Measurements from ENCODE around the gene XYLT1.

Gene XYLT1

DNA sequence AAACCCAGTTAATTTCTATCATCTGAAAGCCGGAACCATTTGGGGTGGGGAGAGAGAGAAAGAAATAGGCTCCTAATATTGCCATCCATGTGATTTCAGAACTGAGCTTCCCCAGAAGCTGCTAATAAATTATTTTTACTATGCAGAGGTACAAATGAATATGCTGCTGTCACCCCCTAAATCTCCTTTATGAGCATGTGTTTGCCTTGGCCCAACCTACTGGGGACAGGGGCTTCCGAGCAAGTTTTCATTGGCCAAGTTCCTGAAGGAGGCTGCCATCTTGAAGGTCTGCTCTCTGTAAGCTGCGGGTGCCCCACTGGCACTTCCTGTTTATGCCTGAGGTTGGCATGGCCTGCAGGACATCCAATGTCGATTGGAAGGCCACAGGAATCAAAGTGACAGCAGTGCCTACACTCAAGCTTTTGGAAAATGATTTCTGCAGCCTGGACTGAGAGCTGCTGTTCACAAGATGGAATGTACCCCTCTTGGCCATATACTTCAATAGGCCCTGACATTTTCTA lies 194.7 kb downstream of the XYLT1 start:
- no peak for DNase-seq

DNA sequence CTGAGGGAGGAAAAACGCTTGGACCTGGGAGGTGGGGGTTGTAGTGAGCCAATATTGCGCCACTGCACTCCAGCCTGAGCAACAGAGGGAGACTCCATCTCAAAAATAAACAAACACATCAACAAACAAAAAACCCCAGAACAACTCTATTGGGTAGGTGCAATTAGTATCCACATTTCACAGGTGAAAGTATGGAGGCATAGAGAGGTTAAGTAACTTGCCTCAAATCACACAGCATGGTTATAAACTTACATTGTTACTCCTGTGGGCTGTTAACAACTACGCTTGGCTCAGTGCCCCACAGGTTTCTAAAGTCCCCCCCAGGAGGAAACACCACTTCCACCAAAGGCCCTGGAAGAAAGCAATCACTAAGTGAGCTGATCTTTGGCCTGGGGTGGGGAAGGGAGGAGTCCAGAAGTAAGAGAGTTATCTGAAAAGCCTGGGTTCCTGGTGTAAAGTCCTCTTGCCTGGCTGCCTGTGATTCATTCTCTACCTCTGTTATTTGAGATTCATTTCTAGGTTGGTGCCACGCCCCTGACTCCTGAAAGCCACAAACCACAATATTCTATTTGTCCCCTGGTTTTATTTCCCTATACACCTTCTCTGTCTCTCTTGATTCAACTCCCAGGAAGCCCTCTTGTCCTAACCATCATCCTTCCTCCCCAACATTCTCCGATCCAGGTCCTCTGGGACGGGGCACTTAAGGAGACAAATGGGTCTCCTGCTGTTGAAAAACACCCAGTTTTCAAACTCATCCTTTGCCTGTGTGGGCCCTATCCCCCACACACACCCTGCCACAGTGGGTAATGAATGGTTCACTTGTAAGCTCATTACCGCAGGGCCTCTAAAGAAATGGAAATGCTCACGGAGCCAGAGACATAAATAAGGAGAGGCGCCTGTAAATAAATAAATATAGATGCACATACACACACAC lies 195.4 kb downstream of the XYLT1 start:
- no peak for DNase-seq

DNA sequence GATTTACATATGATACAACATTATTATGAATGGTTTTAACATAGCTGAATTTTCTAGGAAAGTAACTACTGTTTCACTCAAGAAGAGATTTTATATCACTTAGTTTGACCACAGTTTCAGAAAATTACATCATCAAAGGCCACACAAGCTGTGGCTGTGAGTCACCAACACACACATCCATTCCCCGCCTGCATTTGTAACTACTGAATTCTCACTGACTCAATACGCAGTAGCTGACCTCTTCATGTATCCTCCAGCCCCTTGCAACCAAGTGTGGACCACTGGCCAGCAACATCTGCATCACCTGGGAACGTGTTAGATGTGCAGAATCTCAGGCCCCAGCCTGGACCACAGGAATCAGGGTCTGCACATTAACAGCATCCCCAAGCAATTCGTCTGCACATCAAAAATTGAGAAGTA lies 197.6 kb downstream of the XYLT1 start:
- DNase-seq: no peak

DNA sequence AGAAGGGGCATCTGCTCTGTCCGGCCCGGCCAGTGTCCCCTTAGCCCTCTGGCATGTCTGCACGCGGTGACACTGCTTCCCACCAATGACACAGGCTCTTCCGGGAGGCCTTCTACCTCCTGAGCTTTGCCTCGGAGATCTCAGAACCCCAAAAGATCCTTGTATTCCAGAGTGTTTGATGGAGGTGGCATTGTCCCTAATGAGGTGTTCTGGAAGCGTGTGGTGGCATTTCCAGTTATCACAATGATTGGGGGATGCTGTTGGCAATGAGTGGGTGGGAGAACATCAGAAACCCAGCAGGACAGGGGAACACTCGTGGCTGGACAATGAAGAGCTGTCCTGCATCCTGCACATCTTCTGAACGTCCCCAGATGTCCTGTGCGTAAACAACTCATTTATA lies 198.0 kb downstream of the XYLT1 start:
- no peak for DNase-seq

DNA sequence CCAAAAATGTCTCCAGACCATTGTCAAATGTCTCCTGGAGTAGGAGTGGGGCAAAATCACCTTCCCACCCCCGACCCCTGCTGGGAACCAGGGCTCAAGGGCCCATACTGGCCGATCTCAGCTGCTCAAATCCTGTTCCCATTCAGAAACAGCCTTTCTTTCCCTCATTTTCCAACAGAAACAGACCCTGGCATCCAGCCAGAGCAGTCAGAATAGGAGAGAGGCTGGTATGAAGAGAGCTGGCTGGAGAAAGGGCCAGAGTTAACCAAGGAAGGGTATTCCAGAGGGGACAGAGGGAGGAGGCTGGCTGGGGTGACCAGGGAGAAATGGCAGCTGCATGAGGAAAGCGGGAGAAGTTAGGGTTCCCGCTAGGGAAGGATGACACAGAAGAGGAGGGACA lies 199.1 kb downstream of the XYLT1 start:
- no peak for DNase-seq

DNA sequence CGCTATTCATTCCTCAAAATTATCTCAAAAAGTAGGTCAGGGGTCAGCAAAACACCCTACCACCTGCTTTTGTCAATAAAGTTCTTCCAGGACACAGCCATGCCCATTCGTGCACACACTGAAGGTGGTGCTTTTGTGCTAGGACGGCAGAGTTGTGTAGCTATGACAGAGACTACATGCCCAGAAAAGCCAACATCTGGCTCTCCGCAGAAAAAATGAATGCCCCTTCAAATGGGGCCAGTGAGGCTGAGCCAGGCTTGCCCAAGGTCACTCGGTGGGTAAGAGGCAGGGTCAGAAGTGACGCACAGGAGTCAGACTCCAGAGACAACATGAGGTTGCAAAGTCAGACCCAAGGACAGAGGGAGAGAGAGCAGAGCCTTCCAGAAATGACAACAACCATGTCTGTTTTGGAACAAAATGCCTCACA lies 200.1 kb downstream of the XYLT1 start:
- DNase-seq: no peak

DNA sequence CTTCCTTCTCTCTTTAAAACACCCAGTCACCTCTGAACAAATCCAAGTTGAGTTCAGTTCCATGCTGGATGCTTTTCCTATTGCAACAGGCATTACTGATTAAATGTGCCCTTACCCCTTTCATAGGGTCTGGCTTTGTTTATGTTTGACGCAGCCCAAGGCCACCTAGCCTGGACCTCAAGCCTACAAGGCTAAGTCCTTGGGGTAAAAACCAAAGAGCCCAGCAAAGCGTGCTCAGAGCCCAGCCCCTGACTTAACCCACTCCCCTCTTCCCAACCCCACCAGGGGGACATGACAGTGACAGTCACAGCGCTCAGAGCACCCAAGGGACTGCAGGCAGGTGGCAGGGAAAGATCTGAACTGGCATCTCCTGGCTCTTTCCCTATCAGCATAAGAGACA lies 200.6 kb downstream of the XYLT1 start:
- DNase-seq: no peak

DNA sequence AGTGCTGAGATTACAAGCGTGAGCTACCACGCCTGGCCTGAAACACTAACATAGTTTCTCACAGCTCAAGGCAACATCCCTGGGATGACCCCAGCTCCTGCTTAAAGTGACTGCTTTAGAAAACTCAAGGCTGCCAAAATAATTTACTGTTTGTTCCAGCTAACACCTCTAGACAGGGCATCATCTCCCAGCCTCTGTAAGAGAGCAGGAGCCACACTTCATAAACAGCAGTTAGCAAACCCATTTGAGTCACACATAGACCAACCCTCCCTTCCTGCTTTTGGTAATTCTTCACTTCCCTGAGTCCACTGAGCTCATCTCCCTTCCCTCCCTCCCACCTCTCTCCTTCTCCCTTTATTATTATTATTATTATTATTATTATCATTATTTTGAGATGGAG lies 201.3 kb downstream of the XYLT1 start:
- DNase-seq: no peak

DNA sequence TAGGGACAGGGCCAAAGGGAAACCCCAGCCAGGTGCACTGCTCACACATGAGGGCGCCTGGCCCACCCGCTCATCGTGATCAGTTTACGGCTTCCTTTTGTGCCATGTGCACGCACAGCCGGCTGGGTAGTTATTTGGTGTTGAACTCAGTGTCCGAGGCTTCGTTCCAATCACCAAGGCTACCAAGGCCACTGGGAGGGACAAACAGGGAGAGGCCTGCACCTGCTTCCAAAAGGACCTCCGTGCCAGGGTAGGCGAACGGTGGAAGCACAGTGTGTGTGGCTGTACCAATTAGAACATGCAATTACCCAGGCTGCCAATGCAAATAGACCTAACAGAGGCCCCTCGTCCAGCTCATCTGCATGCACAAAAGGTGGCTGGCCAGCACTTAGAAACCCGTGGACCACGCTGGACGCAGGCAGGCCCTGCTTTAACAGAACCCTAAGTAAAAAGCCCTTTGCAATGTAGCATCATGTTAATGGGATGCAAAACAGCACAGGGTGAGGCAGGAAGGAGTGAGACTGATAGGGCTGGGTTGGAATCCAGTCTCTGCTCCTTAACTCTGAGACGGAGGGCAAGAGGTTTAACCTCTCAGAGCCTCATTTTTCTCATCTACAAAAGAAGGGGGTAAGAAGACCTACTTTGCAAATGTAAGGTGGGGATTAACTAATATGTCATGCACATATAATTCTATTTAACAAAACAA lies 204.0 kb downstream of the XYLT1 start:
- DNase-seq: no peak

DNA sequence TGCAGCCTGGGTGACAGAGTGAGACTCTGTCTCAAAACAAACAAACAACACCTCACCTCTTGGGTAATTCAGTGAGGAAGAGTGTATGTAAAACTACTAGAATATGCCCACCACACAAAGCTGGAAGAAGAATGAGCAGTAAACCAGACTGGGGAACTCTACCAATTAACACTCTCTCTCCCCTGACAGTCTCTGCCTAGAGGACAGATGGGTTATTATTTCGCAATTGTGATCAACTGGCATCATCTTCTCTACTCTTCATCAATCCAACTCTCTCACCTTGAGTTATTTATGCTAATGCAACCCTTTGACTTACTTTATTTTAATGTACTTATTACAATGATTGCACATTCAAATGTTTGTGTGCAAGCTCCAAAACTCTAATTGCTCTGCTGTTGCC lies 205.6 kb downstream of the XYLT1 start:
- no peak for DNase-seq

DNA sequence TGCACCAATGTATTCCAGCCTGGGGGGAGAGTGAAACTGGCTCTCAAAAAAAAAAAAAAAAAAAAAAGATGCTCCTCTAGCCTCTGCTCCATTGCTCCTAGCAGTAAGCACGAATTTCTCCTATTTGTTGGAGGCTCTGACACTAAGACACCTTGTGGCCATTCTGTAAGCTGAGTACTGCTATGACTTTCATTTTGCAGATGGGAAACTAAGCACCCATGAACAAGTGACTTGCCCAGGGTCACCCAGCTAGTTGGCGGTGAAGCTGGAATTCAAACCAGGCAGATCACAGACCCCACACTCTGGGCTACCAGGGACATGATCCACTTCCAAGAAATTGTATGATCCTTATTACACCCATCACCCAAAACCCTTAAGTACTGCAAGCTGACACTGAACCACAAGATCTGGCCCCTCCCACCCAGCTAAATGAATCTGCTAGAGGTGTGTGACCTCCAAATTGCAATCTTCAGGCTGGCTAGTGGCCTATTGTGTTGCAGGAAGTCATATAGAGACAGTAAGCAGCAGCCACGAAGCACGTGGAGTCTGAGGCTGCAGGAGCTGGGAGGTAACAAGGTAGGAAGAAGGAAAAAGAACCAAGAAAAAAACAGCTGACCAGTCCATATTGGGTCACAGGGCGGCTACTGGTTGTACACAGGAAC lies 209.4 kb downstream of the XYLT1 start:
- no peak for DNase-seq

DNA sequence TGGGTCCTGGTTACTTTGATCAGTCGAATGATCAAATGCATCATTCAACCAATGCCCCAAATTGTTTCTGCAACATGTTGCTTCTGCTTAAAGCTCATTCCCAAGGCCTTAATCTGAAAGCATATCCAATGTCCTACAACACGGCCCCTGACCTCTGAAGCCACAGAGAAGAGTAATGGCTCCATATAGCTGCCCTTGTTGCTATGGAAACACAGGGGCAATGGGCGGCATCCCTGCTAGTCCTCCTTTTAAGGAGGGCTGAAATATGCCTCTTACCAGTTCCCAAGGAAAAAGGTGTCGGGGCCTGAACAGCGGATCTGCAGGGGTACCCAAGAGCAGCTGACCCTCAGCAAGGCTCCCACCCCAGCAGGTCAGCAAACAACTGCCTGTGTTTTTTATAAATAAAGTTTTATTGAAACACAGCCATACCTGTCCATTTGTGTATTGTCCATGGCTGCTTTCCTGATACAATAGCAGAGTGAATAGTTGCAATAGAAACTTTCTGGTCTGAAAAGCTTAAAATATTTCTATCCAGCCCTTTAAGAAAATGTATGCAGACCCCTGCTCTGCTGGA lies 210.4 kb downstream of the XYLT1 start:
- DNase-seq: no peak

DNA sequence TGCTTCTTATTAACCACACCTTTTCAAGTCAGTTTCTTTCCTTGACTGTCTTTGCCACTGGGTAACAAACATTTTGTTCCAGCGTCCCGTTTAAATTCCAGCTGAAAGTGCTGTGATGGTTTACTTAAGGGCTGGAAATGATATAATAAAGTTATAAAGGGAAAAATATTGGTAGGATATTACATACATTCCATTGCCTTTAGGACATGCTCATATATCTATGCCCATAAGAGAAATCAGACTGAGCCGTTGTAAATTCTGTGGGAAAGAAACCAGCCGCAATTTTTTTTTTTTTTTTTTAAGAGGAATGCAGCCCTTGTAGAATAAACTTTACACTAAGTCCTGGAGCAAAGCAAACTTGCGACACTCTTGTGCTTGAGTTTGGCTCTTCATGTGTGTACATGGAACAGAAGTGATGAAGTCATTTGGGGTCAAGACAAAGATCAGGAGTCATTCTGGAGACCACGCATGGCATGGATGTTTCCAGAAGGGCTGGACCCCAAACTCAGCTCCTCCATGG lies 210.9 kb downstream of the XYLT1 start:
- DNase-seq: no peak

DNA sequence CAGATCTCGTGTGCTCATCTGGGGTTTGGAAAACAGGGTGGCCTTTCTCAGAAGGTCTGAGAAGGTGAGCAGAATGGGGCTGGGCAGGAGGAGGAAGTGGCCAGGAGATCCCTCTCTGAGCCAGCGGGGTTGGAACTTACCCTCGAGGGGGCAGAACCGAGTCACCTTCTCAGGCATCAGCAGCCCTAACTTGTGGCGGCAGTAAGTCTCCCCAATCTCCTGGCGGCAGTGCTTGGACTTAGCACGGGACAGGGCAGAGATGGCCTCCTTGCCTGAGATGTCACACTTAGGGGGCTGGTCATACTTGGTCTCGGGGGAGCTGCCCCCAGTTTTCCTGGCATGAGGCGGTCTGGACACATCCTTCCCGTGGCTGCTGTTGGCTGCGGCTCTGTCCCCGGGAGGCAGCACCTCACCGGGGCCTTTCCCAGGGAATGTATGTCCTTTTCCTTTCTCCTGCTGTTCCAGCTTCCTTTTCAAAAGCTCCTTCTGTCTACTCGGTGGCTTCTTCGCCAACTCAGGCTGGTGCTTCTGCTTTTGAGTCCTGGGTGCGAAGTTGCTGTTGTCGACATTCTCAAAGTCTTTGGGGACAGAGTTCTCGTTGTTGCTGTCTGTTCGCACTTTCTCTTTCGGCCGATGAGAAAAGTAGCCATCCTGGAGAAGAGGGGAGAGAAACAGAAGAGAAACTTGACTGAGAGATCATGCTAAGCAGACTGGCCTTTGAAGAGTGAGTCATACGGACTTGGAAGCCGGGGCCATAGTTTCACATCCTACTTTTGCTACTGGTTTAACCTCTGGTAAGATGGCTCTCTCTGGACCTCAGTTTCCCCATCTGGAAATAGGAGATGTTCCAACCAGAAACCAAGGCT lies 211.7 kb downstream of the XYLT1 start:
- DNase-seq: no peak

DNA sequence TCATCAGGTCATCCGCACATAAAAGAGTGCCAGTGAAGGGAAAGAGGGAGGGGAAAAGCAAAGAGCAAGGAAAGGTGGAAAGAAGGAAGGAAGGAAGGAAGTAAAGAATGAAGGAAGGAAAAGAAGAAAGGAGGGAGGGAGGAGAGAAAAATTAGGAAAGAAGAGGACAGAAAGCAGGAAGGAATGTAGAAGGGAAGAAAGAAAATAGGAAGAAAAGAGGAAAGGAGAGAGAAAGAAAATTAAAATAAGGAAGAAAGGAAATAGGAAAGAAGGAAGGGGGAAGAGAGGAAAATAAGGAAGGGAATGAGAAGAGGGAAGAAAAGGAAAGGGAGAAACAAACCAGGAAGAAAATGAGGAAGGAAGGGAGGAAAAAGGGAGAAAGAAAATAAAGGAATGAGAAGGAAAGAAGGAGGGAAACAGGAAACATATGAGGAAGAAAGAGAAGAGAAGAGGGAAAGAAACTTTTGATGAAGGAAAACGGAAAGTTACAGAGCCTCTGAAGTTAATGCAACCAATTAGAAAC lies 212.6 kb downstream of the XYLT1 start:
- DNase-seq: no peak

DNA sequence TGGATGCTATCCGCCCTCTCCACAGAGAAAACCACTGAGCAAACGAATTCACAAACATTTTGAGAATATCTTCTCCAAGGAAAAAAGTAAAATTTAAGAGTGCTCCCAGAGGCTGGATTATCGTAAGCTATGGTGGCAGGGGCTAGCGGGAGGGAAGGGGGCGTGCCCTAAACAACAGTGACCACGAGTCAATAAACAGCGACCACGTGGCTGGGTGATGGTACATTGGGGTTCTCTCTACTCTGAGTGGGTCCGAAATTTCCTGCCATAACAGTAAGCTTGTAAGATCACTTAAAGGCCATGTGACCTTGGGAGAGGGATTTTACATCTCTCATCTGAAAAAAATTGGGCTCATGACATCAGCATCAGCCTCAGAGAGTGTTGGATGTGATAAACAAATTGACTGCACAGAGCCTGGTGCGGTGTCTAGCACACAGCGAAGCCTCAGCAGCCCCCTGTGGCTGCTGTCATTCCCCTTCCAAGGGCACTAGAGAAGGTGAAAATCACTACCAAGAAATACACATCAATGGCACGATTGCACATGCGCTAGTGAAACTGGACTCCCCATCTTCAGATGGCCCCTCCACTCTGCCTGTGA lies 213.2 kb downstream of the XYLT1 start:
- no peak for DNase-seq

DNA sequence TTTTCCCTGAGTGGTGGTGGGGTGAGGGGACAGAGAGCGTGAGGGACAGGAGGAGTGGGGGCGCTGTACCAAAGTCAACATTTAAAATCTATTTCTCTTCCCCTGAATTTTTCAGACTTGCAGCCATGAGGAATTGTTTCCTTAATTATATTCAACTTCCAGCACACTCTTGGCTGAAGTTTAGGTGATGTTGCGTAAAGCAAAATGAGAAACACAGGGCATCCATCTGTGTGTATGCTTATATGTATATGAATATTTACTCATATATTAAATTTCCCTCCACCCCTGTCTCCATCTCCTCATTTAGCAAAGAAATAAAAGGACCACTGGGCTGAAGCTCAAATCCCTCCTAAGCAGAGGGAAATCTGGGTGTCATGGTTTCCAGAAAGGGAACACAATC lies 218.1 kb downstream of the XYLT1 start:
- no peak for DNase-seq

DNA sequence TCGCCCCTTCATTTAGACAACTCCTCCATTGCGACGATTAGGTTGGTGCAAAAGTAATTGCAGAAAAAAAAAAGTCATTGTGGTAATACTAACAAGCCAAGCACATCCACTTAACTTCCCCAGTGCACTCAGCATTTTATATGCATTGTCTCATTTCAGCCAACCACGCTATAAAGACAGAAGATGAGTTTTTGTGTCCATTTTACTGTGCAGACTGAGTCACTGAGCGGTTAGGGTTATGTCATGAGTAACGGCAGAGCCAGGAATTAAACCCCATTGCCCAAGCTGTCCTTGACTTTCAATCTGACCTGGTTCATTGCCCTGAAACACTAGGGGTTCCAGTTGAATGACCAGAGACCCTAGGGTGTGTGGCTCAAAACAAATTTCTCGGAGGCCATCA lies 218.7 kb downstream of the XYLT1 start:
- DNase-seq: no peak

DNA sequence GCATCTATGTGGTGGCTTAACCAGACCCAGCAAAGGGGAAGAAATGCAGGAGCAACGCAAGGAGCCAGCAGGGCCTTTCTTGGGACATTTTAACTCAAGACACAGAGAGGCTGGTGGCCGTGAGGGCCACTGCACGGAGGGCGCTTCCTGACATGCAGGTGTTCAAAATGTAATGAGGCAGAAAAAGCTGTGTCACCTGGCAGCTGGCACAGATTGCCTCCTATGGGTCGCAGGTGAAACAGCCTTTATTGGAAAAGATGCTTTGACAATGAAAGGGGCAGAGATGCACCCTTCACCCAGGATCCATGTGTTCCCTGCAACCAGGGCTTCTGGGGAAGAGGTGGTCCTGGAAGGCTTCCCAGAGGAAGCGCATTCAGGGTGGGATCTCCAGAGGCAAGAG lies 219.3 kb downstream of the XYLT1 start:
- no peak for DNase-seq

DNA sequence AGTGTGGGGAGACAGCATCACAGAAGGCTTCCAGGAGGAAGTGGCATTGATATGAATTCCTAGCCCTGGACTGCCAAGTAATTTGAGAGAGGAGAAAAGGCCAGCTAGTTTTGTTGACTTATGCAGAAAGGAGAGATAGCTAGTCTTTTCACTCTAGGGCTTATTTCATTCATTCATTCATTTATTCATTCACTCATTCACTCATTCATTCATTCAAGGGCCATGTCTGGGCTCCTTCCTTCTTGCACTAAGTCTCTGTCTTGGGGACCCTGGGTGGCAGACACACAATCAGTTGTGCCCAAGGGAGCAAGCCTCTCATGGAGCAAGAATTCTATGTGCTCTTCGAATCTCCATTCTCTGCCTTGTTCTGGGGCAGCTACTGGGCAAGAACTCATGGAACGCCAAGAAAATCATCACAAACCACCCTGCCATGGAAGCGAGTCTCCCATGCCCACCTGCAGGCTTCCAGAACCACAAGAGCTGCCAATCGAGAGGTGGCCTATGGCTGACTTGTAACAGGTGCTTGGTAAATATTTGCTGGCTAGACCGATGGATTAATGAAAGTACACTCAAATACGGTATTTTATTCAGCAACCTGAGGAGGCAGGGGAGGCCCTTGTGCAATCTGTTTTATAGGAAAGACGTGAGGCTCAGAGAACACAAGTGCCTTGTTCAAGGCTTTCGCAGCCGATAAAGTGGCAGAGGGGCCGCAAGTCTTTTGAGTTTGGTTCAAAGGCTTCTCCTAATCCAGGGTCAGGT lies 223.6 kb downstream of the XYLT1 start:
- no peak for DNase-seq
